SIG-M5 (cell line): ENCODE results near the gene SUB1.
"Not testable (repeated sequence)": the region's sequence is repeated elsewhere in the genome, so short reads cannot be mapped to it uniquely, and the experiment has no call there.

ENCODE experiments used
- DNase-seq: peaks from one replicate; lab custom pipeline; 2025; lab: John Stamatoyannopoulos, UW

SUB1 gene

GRCh38 chr5:32598997-32599549 lies 13.7 kb downstream of the SUB1 start:
- DNase-seq = no peak

- DNase-seq = no peak
Observed at GRCh38 chr5:32600054-32600622, 14.8 kb downstream of the SUB1 start.

GRCh38 chr5:32601623-32602295 lies 16.4 kb downstream of the SUB1 start:
- DNase-seq = no peak

- DNase-seq = no peak
Observed at GRCh38 chr5:32602906-32603305, 17.5 kb downstream of the SUB1 start.

- no peak for DNase-seq
Observed at GRCh38 chr5:32604800-32605765, 19.7 kb downstream of the SUB1 start.

GRCh38 chr5:32605766-32606152 lies 20.4 kb downstream of the SUB1 start:
- DNase-seq = no peak

GRCh38 chr5:32612134-32612888 lies 27.0 kb downstream of the SUB1 start:
- DNase-seq = no peak

GRCh38 chr5:32613050-32613672 lies 27.8 kb downstream of the SUB1 start:
- DNase-seq = no peak

GRCh38 chr5:32615236-32615635 lies 29.9 kb downstream of the SUB1 start:
- DNase-seq = no peak

- DNase-seq = no peak
Observed at GRCh38 chr5:32618962-32619361, 33.6 kb downstream of the SUB1 start.

GRCh38 chr5:32621256-32621655 lies 35.9 kb downstream of the SUB1 start:
- no peak for DNase-seq

GRCh38 chr5:32625106-32625505 lies 39.7 kb downstream of the SUB1 start:
- DNase-seq = no peak

GRCh38 chr5:32625547-32625946 lies 40.2 kb downstream of the SUB1 start:
- DNase-seq = no peak

- no peak for DNase-seq
Observed at GRCh38 chr5:32627219-32627870, 42.0 kb downstream of the SUB1 start.

- DNase-seq = no peak
Observed at GRCh38 chr5:32628049-32628844, 42.9 kb downstream of the SUB1 start.

- DNase-seq = no peak
Observed at GRCh38 chr5:32630867-32631491, 45.6 kb downstream of the SUB1 start.

GRCh38 chr5:32633017-32633416 lies 47.7 kb downstream of the SUB1 start:
- DNase-seq = not testable (repeated sequence)

GRCh38 chr5:32638309-32638708 lies 53.0 kb downstream of the SUB1 start:
- no peak for DNase-seq

- no peak for DNase-seq
Observed at GRCh38 chr5:32639943-32640342, 54.6 kb downstream of the SUB1 start.
